ENCODE results near the gene CYP2S1. TPM values are rescaled to one million over a fixed set of nuclear protein-coding genes. Genes with fewer than 3 reads are reported as not detected.

Gene CYP2S1
- total RNA-seq, 3 donors from 2014 or later, result 0.80 to 2.0 (median 2.0) TPM

DNA sequence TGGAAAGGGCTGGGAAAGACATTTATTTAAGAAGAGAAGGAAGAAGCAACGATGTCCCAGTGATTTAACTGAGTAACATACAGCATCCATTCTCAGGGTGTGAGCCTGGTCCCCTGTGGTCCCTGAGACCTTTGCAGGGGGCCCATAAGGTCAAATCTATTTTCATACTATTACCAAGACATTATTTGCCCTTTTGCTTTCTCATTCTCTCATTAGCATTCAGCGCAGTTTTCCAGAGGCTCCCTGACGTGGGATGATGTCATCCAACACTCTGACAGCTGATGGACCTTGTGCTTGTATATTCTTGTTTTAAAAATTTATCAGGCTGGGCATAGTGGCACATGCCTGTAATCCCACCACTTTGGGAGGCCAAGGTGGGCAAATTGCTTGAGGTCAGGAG, 52.8 kb downstream of the CYP2S1 start:
- Histone ChIP-seq H3K27ac (no peak overlapping the region), H3K4me1 (no peaks in the 10 kb centered on the region), H3K4me3 (no peak overlapping the region), H3K36me3 (no peaks in the 10 kb centered on the region), H3K27me3 (no peaks in the 10 kb centered on the region), H3K9me3 (no peaks in the 10 kb centered on the region)
- no peak for DNase-seq (ENCODE audit: low spot score in 2 of 2)
- intact Hi-C loops (cut with DNase I; ENCODE audit: low total_unique reads), result no loop called here
- TF ChIP-seq POLR2A (IDR thresholded peaks at IDR 0.05), result no peak
- TF ChIP-seq, protein P1, sequence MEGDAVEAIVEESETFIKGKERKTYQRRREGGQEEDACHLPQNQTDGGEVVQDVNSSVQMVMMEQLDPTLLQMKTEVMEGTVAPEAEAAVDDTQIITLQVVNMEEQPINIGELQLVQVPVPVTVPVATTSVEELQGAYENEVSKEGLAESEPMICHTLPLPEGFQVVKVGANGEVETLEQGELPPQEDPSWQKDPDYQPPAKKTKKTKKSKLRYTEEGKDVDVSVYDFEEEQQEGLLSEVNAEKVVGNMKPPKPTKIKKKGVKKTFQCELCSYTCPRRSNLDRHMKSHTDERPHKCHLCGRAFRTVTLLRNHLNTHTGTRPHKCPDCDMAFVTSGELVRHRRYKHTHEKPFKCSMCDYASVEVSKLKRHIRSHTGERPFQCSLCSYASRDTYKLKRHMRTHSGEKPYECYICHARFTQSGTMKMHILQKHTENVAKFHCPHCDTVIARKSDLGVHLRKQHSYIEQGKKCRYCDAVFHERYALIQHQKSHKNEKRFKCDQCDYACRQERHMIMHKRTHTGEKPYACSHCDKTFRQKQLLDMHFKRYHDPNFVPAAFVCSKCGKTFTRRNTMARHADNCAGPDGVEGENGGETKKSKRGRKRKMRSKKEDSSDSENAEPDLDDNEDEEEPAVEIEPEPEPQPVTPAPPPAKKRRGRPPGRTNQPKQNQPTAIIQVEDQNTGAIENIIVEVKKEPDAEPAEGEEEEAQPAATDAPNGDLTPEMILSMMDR (IDR thresholded peaks at IDR 0.05), result no peak
- TF ChIP-seq POLR2AphosphoS5 (IDR thresholded peaks at IDR 0.05), result no peak

DNA sequence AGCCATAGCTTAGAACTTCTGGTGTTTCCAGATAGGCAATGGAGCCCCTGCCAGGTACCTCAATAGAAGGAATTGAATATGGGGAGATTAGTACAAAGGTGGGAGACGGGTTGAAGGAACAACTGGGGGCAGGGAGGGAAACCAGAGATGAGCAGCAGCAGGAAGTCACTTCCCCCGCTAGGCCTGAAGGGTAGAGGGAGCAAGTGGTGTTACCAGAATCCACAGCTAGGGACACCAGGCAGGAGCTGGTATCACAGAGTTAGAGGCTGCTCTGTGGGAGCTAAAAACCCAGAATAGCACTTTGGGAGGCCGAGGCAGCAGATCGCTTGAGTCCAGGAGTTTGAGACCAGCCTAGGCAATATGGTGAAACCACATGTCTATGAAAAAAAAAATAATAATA, 55.9 kb downstream of the CYP2S1 start:
- no peak for TF ChIP-seq POLR2AphosphoS5 (IDR thresholded peaks at IDR 0.05)
- no peak for TF ChIP-seq POLR2A (IDR thresholded peaks at IDR 0.05)
- TF ChIP-seq, protein P1 (IDR thresholded peaks at IDR 0.05), result no peak
- Histone ChIP-seq H3K4me3 (no peak overlapping the region), H3K36me3 (no peaks in the 10 kb centered on the region)

DNA sequence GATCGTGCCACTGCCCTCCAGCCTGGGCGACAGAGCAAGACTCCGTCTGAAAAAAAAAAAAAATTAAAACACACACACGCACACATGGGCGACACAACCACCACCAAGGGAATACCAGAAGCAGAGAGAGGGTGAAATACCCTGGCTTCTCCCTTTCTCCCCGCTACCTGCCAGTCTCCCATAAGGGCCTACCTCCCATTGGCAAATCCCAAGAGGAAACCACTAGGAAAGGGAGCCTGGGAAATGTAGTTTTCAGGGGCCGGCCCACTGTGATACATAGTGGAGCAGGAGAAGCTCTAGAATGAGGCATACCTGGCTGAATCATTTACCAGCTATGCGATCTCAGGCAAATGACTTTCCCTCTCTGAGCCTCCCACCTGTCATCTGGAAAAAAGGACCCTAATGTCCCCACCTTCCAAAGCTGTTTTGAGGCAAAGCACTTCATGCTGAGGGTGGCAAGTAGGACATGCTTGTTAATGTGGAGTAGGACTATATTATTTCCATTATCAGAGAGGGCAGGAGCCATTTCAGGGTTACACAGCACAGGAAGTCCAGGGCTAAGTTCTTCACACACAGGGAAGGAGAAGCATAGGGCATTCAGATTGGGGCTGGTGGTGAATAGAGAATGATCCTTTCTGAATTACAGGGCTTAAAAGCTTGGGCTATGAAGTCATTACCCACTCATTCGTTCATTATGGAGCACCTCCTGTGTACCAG, 56.8 kb downstream of the CYP2S1 start:
- Histone ChIP-seq H3K36me3 (no peaks in the 10 kb centered on the region), H3K4me1 (no peaks in the 10 kb centered on the region), H3K9me3 (no peaks in the 10 kb centered on the region), H3K27ac (no peak overlapping the region), H3K4me3 (no peak overlapping the region), H3K27me3 (no peaks in the 10 kb centered on the region)
- intact Hi-C loops (cut with DNase I; ENCODE audit: low total_unique reads), result no loop called here
- no peak for TF ChIP-seq POLR2AphosphoS5 (IDR thresholded peaks at IDR 0.05)
- TF ChIP-seq, protein P1 (IDR thresholded peaks at IDR 0.05), result no peak
- TF ChIP-seq POLR2A (IDR thresholded peaks at IDR 0.05), result no peak
- DNase-seq (ENCODE audit: low spot score in 2 of 2), result no peak

More for the DNA sequence above, 55.9 kb downstream of the CYP2S1 start:
- no peak for DNase-seq (ENCODE audit: low spot score in 2 of 2)
- H3K27ac ChIP-seq, result no peak overlapping the region
- H3K4me1 ChIP-seq, result no peaks in the 10 kb centered on the region
- intact Hi-C loops (cut with DNase I; ENCODE audit: low total_unique reads), result no loop called here
- H3K27me3 ChIP-seq, result no peaks in the 10 kb centered on the region
- no peaks in the 10 kb centered on the region for H3K9me3 ChIP-seq

DNA sequence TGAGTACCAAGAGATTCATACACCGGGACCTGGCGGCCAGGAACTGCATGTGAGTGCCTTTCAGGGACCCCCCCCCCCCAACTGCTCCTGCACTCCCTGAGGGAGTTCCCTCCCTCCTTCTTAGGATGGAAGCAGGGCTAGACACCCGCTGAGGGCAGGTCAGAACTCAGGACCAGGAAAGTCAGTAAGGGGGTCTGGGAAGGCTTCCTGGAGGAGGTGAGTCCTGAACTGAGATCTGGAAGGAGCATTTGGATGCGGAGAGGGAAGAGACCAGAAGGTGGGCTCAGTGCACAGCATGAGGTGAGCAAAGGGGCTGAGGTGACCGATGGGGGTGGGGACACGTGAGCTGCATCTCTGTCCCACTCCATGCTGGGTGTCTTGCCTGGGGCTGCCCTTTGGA, 60.6 kb downstream of the CYP2S1 start:
- H3K36me3 ChIP-seq, result no peaks in the 10 kb centered on the region
- intact Hi-C loops (cut with DNase I; ENCODE audit: low total_unique reads), result no loop called here
- TF ChIP-seq, protein P1 (IDR thresholded peaks at IDR 0.05), result no peak
- TF ChIP-seq POLR2AphosphoS5 (IDR thresholded peaks at IDR 0.05) (no peak), POLR2A (IDR thresholded peaks at IDR 0.05) (no peak)

DNA sequence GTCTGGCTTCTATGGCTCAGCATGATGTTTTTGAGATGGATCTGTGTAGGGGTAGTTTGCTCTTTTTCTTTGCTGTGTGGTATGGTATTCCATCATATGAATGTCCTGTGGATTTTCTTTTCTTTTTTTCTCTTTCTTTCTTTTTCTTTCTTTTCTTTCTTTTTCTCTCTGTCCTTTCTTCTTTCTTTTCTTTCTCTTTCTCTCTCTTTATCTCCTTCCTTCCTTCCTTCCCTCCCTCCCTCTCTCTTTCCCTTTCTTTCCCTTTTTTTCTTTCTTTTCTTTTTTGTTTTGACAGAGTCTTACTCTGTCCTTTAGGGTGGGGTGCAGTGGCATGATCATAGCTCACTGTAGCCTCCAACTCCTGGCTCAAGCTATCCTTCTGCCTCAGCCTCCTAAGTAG, 62.2 kb downstream of the CYP2S1 start:
- no peak for DNase-seq (ENCODE audit: low spot score in 2 of 2)
- Histone ChIP-seq H3K4me1 (no peaks in the 10 kb centered on the region), H3K4me3 (no peak overlapping the region), H3K27ac (no peak overlapping the region), H3K27me3 (no peaks in the 10 kb centered on the region), H3K36me3 (no peaks in the 10 kb centered on the region), H3K9me3 (no peaks in the 10 kb centered on the region)
- TF ChIP-seq, protein P1 (IDR thresholded peaks at IDR 0.05), result no peak
- TF ChIP-seq POLR2A (IDR thresholded peaks at IDR 0.05), result no peak
- TF ChIP-seq POLR2AphosphoS5 (IDR thresholded peaks at IDR 0.05), result no peak
- intact Hi-C loops (cut with DNase I; ENCODE audit: low total_unique reads), result no loop called here

More for the DNA sequence above, 60.6 kb downstream of the CYP2S1 start:
- DNase-seq (ENCODE audit: low spot score in 2 of 2), result no peak
- no peaks in the 10 kb centered on the region for H3K9me3 ChIP-seq
- no peak overlapping the region for H3K4me3 ChIP-seq
- no peaks in the 10 kb centered on the region for H3K27me3 ChIP-seq
- H3K4me1 ChIP-seq, result no peaks in the 10 kb centered on the region
- no peak overlapping the region for H3K27ac ChIP-seq

Other genes starting within 250 kb of the CYP2S1 start
- gene CYP2B6, start 201.9 kb upstream of the CYP2S1 start, total RNA-seq, result not detected
- gene CYP2A13, start 104.8 kb upstream of the CYP2S1 start, total RNA-seq, result not detected
- gene CYP2F1, start 78.8 kb upstream of the CYP2S1 start, total RNA-seq, result not detected
- gene AXL, start 26.0 kb downstream of the CYP2S1 start, total RNA-seq, result 10 to 100 TPM; 29.0 to 89.8 (median 36.4) TPM
- 100 to 1,000 TPM; 116 to 146 (median 125) TPM for gene HNRNPUL1, start 71.2 kb downstream of the CYP2S1 start, total RNA-seq
- gene CCDC97, start 117.0 kb downstream of the CYP2S1 start, total RNA-seq, result 10 to 100 TPM; 15.4 to 15.7 (median 15.4) TPM
- gene TGFB1, start 160.7 kb downstream of the CYP2S1 start, total RNA-seq, result 10 to 100 TPM; 12.0 to 21.4 (median 13.4) TPM
- gene B9D2, start 170.9 kb downstream of the CYP2S1 start, total RNA-seq, result 1 to 10 TPM; 4.0 to 7.3 (median 4.3) TPM
- 10 to 100 TPM; 15.7 to 29.2 (median 17.0) TPM for gene TMEM91, start 183.3 kb downstream of the CYP2S1 start, total RNA-seq
- 10 to 100 TPM; 18.2 to 20.6 (median 18.7) TPM for gene EXOSC5, start 204.1 kb downstream of the CYP2S1 start, total RNA-seq
- 10 to 100 TPM; 40.3 to 54.6 (median 53.1) TPM for gene BCKDHA, start 204.6 kb downstream of the CYP2S1 start, total RNA-seq
- gene B3GNT8, start 234.2 kb downstream of the CYP2S1 start, total RNA-seq, result 1 to 10 TPM; 2.6 to 3.0 (median 2.9) TPM
- gene DMAC2, start 246.7 kb downstream of the CYP2S1 start, total RNA-seq, result 10 to 100 TPM; 24.8 to 41.3 (median 31.6) TPM
- not detected for gene ERICH4, start 249.9 kb downstream of the CYP2S1 start, total RNA-seq

Data from breast epithelium (tissue), 4 donors.